ENCODE data around the gene IGSF21. TPM values are rescaled to one million over a fixed set of nuclear protein-coding genes. Genes with fewer than 3 reads are reported as not detected.

Gene IGSF21
- total RNA-seq, 4 donors from 2014 or later, result 1.2 to 19.1 (median 1.9) TPM; not detected in 1

GRCh38 chr1:18139198-18139981, 31.8 kb downstream of the IGSF21 start:
- Histone ChIP-seq H3K27me3 (no peaks in the 10 kb centered on the region), H3K4me1 (no peaks in the 10 kb centered on the region), H3K36me3 (no peaks in the 10 kb centered on the region), H3K27ac (no peak overlapping the region), H3K9me3 (no peaks in the 10 kb centered on the region), H3K4me3 (no peak overlapping the region)
- intact Hi-C loops (cut with DNase I; ENCODE audit: low total_unique reads), result no loop called here
- TF ChIP-seq CTCF (IDR thresholded peaks at IDR 0.05) (no peak), POLR2A (IDR thresholded peaks at IDR 0.05) (no peak)
- DNase-seq, result no peak

DNA sequence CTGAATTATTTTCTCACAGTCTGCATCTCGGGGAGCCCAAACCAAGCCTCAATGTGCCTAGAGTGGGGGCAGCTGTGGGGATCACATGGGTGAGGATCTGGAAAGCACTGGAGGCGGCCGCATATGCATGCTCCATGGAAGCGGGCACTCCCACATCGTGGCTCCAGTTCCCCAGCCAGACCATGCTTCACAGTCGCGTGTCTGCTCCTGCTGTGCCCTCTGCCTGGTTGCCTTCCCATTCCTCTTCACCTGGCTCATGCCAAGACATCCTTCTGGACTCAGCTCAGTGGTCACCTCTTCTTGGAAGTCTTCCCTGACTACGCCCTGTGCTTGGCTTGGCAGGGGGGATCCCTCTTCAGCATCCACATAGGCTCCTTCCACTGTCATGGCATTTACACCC, 32.8 kb downstream of the IGSF21 start:
- Histone ChIP-seq H3K9me3 (no peaks in the 10 kb centered on the region), H3K27ac (no peak overlapping the region), H3K4me1 (no peaks in the 10 kb centered on the region), H3K36me3 (no peaks in the 10 kb centered on the region), H3K27me3 (no peaks in the 10 kb centered on the region), H3K4me3 (no peak overlapping the region)
- TF ChIP-seq CTCF (IDR thresholded peaks at IDR 0.05) (no peak), POLR2A (IDR thresholded peaks at IDR 0.05) (no peak)
- no peak for DNase-seq
- intact Hi-C loops (cut with DNase I; ENCODE audit: low total_unique reads), result no loop called here

- DNase-seq, result no peak
- no peaks in the 10 kb centered on the region for H3K27me3 ChIP-seq
Observed at GRCh38 chr1:18141661-18142060, 34.1 kb downstream of the IGSF21 start.

GRCh38 chr1:18142471-18142870, 34.9 kb downstream of the IGSF21 start:
- DNase-seq, result no peak
- Histone ChIP-seq H3K9me3 (no peaks in the 10 kb centered on the region), H3K4me1 (no peaks in the 10 kb centered on the region), H3K27me3 (no peaks in the 10 kb centered on the region), H3K27ac (no peak overlapping the region), H3K36me3 (no peaks in the 10 kb centered on the region), H3K4me3 (no peak overlapping the region)
- intact Hi-C loops (cut with DNase I; ENCODE audit: low total_unique reads), result no loop called here
- TF ChIP-seq CTCF (IDR thresholded peaks at IDR 0.05) (no peak), POLR2A (IDR thresholded peaks at IDR 0.05) (no peak)

More at GRCh38 chr1:18141661-18142060, 34.1 kb downstream of the IGSF21 start:
- intact Hi-C loops (cut with DNase I; ENCODE audit: low total_unique reads), result no loop called here
- H3K9me3 ChIP-seq, result no peaks in the 10 kb centered on the region
- no peak overlapping the region for H3K27ac ChIP-seq
- no peaks in the 10 kb centered on the region for H3K4me1 ChIP-seq
- H3K36me3 ChIP-seq, result no peaks in the 10 kb centered on the region
- H3K4me3 ChIP-seq, result no peak overlapping the region
- no peak for TF ChIP-seq POLR2A (IDR thresholded peaks at IDR 0.05)
- TF ChIP-seq CTCF (IDR thresholded peaks at IDR 0.05), result no peak

DNA sequence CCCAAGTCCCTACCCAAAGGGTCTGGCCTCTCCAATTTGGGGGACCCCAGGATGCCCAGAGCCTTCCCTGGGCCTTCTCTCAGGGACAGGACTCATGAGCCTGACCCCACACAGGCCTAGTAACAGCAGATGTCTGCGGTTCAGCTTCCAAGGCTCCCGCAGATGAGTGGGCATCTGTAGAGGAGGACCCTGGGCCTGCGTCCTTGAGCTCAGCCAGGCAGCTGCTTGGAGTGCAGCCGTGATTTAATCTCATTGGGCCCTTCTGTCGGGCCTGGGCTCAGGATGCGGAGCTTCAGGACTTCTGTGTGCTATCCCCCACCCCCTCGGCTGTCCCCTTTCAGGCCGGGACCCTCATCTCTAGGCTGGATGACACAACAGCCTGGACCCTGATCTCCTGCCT, 35.4 kb downstream of the IGSF21 start:
- Histone ChIP-seq H3K27ac (no peak overlapping the region), H3K36me3 (no peaks in the 10 kb centered on the region), H3K4me1 (no peaks in the 10 kb centered on the region), H3K27me3 (no peaks in the 10 kb centered on the region), H3K9me3 (no peaks in the 10 kb centered on the region), H3K4me3 (no peak overlapping the region)
- DNase-seq, result no peak
- intact Hi-C loops (cut with DNase I; ENCODE audit: low total_unique reads), result no loop called here
- no peak for TF ChIP-seq POLR2A (IDR thresholded peaks at IDR 0.05)
- no peak for TF ChIP-seq CTCF (IDR thresholded peaks at IDR 0.05)
